Psoas muscle (tissue), 8 donors: ENCODE measurements around the gene CDH10. TPM values are rescaled to one million over a fixed set of nuclear protein-coding genes. Genes with fewer than 3 reads are reported as not detected.

Experiments
- ATAC-seq, 4 donors: fragments of 200-7000 bp; cut with Tn5 transposase; one replicate each; pipeline ENCODE4 v1.9.1; 2020; ENCODE audit warnings: moderate library complexity in 3 of 4, mild to moderate bottlenecking in 2 of 4
- DNase-seq, 2 donors: peaks; one replicate each; pipeline ENCODE4 v3.0.0-alpha.2; 2020
- H3K27ac ChIP-seq: fragments of 200-600 bp; one replicate; pipeline ENCODE4 v1.8.0; 2022
- H3K27me3 ChIP-seq, 3 donors: fragments of 200-600 bp in 1 of 3; one replicate each; pipeline versions ENCODE4 v1.6.1 to v1.8.0; 2013 to 2022; ENCODE audit warnings: low read length in 2 of 3, mild to moderate bottlenecking in 2 of 3, moderate library complexity in 1 of 3; ENCODE audit not compliant: insufficient read depth in 3 of 3
- H3K36me3 ChIP-seq, 2 donors: fragments of 200-600 bp in 1 of 2; one replicate each; pipeline versions ENCODE4 v1.6.1 to v1.8.0; 2013 to 2022; ENCODE audit warnings: low read depth in 1 of 2, mild to moderate bottlenecking in 1 of 2, moderate library complexity in 1 of 2; ENCODE audit not compliant: insufficient read depth in 1 of 2
- H3K4me1 ChIP-seq: fragments of 200-600 bp; one replicate; pipeline ENCODE4 v1.8.0; 2022
- H3K4me3 ChIP-seq: fragments of 200-600 bp; one replicate; pipeline ENCODE4 v1.8.0; 2022; ENCODE audit warnings: mild to moderate bottlenecking
- H3K9me3 ChIP-seq: fragments of 200-600 bp; one replicate; pipeline ENCODE4 v1.8.0; 2022
- CTCF ChIP-seq: fragments of 200-600 bp; IDR thresholded peaks from one replicate; pipeline ENCODE4 v1.8.0; 2022; ENCODE audit warnings: antibody characterized with exemption
- WGBS, 3 donors: extraction: QIAGEN DNeasy Blood & Tissue Kit; methylation state at CpG; one replicate each; pipeline versions ENCODE4 v1.1.6 to v1.1.7; 2013; 5-methylcytosine and 5-hydroxymethylcytosine counted together
- intact Hi-C, 2 donors: fragments of 100-400 bp; cut with DNase I; formaldehyde crosslinking; loops; one replicate each; pipeline versions ENCODE4 v1.11.0 to v1.14.2; 2022
- polyA plus RNA-seq, 3 donors: library from polyadenylated mRNA; stranded (reverse); fragments of 200-250 nt; gene quantifications; one replicate each; pipeline ENCODE4 v1.2.3, GENCODE V29; 2013
- total RNA-seq, 4 donors: library from RNA; stranded (reverse); fragmentation: NEBNext Ultra II Directional in 2 of 4; extraction: Animal tissue kit (Norgen Biotek cat#: 25700) in 2 of 4; gene quantifications; one replicate each; pipeline versions ENCODE4 v1.2.1 to v1.2.4, GENCODE V29; 2021 to 2023
- donor health status: healthy with polysubstance abuse.
- donor health status: DM: no; HTN: no; CAD: no; lungs with moderate emphysema.
- donor health status: Bipolar disorder and iron deficiency.
- donor health status: healthy.
- donor health status: DM: yes; HTN: yes; CAD: no.
- donor health status: DM: no; HTN: no; CAD: no.
- donor health status: DM: no; HTN: no; CAD: no.
- donor health status: DM: yes; HTN: yes; CAD: no.

Gene CDH10
- total and polyA plus RNA-seq, 7 donors = 0.03 TPM; not detected in 6

- intact Hi-C loops = no loop called here
- ATAC-seq = no peak
- H3K27me3 ChIP-seq = no peaks in the 10 kb centered on the region
- H3K4me3 ChIP-seq = no peak overlapping the region
- no peaks in the 10 kb centered on the region for H3K4me1 ChIP-seq
- no peaks in the 10 kb centered on the region for H3K36me3 ChIP-seq
- H3K9me3 ChIP-seq = no peaks in the 10 kb centered on the region
- no peak overlapping the region for H3K27ac ChIP-seq
- no peak for TF ChIP-seq CTCF
- no peak for DNase-seq
Observed at GRCh38 chr5:24510523-24510988, 134.2 kb downstream of the CDH10 start.

GRCh38 chr5:24509943-24510342 lies 134.8 kb downstream of the CDH10 start:
- H3K4me3 ChIP-seq = no peak overlapping the region
- intact Hi-C loops = no loop called here
- 78 to 79% (median 78%) methylated on average over 3 of the region's 3 CpGs for WGBS, 3 donors
- no peak for TF ChIP-seq CTCF
- ATAC-seq (no peak), DNase-seq (no peak)
- H3K4me1 ChIP-seq = no peaks in the 10 kb centered on the region
- no peaks in the 10 kb centered on the region for H3K36me3 ChIP-seq
- no peaks in the 10 kb centered on the region for H3K9me3 ChIP-seq
- H3K27ac ChIP-seq = no peak overlapping the region
- no peaks in the 10 kb centered on the region for H3K27me3 ChIP-seq

GRCh38 chr5:24505258-24505657 lies 139.5 kb downstream of the CDH10 start:
- ATAC-seq (no peak), DNase-seq (no peak)
- Histone ChIP-seq H3K4me3 (no peak overlapping the region), H3K27me3 (no peaks in the 10 kb centered on the region), H3K36me3 (no peaks in the 10 kb centered on the region), H3K4me1 (no peaks in the 10 kb centered on the region), H3K9me3 (no peaks in the 10 kb centered on the region), H3K27ac (no peak overlapping the region)
- no peak for TF ChIP-seq CTCF
- intact Hi-C loops = no loop called here

- intact Hi-C loops = no loop called here
- H3K4me1 ChIP-seq = no peaks in the 10 kb centered on the region
- H3K9me3 ChIP-seq = no peaks in the 10 kb centered on the region
- no peak for ATAC-seq
- no peak overlapping the region for H3K27ac ChIP-seq
- TF ChIP-seq CTCF = no peak
- 44 to 49% (median 49%) methylated on average over 5 of the region's 5 CpGs for WGBS, 3 donors
- DNase-seq = no peak
- H3K4me3 ChIP-seq = no peak overlapping the region
- no peaks in the 10 kb centered on the region for H3K36me3 ChIP-seq
- no peaks in the 10 kb centered on the region for H3K27me3 ChIP-seq
Observed at GRCh38 chr5:24497591-24498157, 147.1 kb downstream of the CDH10 start.

- ATAC-seq (no peak), DNase-seq (no peak)
- Histone ChIP-seq H3K36me3 (no peaks in the 10 kb centered on the region), H3K4me3 (no peak overlapping the region), H3K27me3 (no peaks in the 10 kb centered on the region), H3K9me3 (no peaks in the 10 kb centered on the region), H3K27ac (no peak overlapping the region), H3K4me1 (no peaks in the 10 kb centered on the region)
- TF ChIP-seq CTCF = no peak
- WGBS, 3 donors = 45 to 50% (median 46%) methylated on average over 3 of the region's 3 CpGs
- intact Hi-C loops = no loop called here
Observed at GRCh38 chr5:24497145-24497544, 147.6 kb downstream of the CDH10 start.
